Keratinocyte (primary cell): ENCODE measurements around the gene ZNF726. TPM values are rescaled to one million over a fixed set of nuclear protein-coding genes. Genes with fewer than 3 reads are reported as not detected.

ENCODE experiments used
- DNase-seq: peaks from one replicate; pipeline ENCODE4 v3.0.0-alpha.2; 2011; ENCODE audit warnings: low read depth, missing footprints, low spot score
- FAIRE-seq: peaks from 2 replicates; lab custom pipeline; 2011; peaks lifted over from hg19 to GRCh38; lab: Jason Lieb, UNC
- H2AFZ ChIP-seq: 2 replicates; pipeline ENCODE4 v1.6.0; 2012; ENCODE audit warnings: low read length, control low read depth, inconsistent platforms; ENCODE audit not compliant: control insufficient read depth
- H3K27ac ChIP-seq: 2 replicates; pipeline ENCODE4 v1.5.1; 2011; ENCODE audit warnings: low read length; ENCODE audit not compliant: control insufficient read depth, insufficient read depth
- H3K27me3 ChIP-seq: 3 replicates; pipeline ENCODE4 v1.6.0; 2011; ENCODE audit warnings: low read length; ENCODE audit not compliant: control insufficient read depth, insufficient read depth; ENCODE audit errors: extremely low read depth
- H3K36me3 ChIP-seq, 2 experiments: 2 replicates in 1 of 2; 3 replicates in 1 of 2; pipeline ENCODE4 v1.5.1; 2011; ENCODE audit warnings: low read length in 2 of 2, mild to moderate bottlenecking in 1 of 2; ENCODE audit not compliant: control insufficient read depth in 2 of 2, insufficient read depth in 2 of 2; ENCODE audit errors: extremely low read depth in 1 of 2
- H3K4me1 ChIP-seq: 3 replicates; pipeline ENCODE4 v1.5.1; 2011; ENCODE audit warnings: low read length; ENCODE audit not compliant: control insufficient read depth, insufficient read depth; ENCODE audit errors: extremely low read depth
- H3K4me2 ChIP-seq: 3 replicates; pipeline ENCODE4 v1.6.0; 2011; ENCODE audit warnings: low read depth, low read length; ENCODE audit not compliant: control insufficient read depth, insufficient read depth; ENCODE audit errors: extremely low read depth
- H3K4me3 ChIP-seq, 3 experiments: fragments of 200-600 bp in 1 of 3; sonication (generic) in 1 of 3; 2 replicates in 2 of 3; 3 replicates in 1 of 3; pipeline ENCODE4 v1.5.1; 2011 to 2016; ENCODE audit warnings: low read length in 3 of 3, mild to moderate bottlenecking in 3 of 3, control low read depth in 2 of 3, inconsistent platforms in 1 of 3, low read depth in 1 of 3, mixed read lengths in 1 of 3, mixed run types in 1 of 3, moderate library complexity in 1 of 3; ENCODE audit not compliant: control insufficient read depth in 2 of 3, insufficient read depth in 2 of 3; ENCODE audit errors: extremely low read depth in 1 of 3
- H3K79me2 ChIP-seq: 2 replicates; pipeline ENCODE4 v1.6.0; 2012; ENCODE audit warnings: low read length; ENCODE audit not compliant: control insufficient read depth, insufficient read depth
- H3K9ac ChIP-seq: 3 replicates; pipeline ENCODE4 v1.6.0; 2011; ENCODE audit warnings: low read length; ENCODE audit not compliant: control insufficient read depth, insufficient read depth; ENCODE audit errors: extremely low read depth
- H3K9me1 ChIP-seq: 3 replicates; pipeline ENCODE4 v1.6.0; 2011; ENCODE audit warnings: low read length; ENCODE audit not compliant: control insufficient read depth, insufficient read depth; ENCODE audit errors: extremely low read depth
- H3K9me3 ChIP-seq: 2 replicates; pipeline ENCODE4 v1.5.1; 2012; ENCODE audit warnings: low read depth, low read length; ENCODE audit not compliant: control insufficient read depth
- H4K20me1 ChIP-seq: 3 replicates; pipeline ENCODE4 v1.6.0; 2011; ENCODE audit warnings: low read length; ENCODE audit not compliant: control insufficient read depth, insufficient read depth; ENCODE audit errors: extremely low read depth
- CTCF ChIP-seq, 3 experiments: IDR thresholded peaks in 1 of 3; conservative IDR thresholded peaks in 1 of 3; optimal IDR thresholded peaks in 1 of 3; 2 replicates in 2 of 3; 3 replicates in 1 of 3; pipeline versions ENCODE3 to v1.5.1; 2011; ENCODE audit warnings: low read length in 3 of 3, mild to moderate bottlenecking in 3 of 3, moderate library complexity in 2 of 3, control low read depth in 1 of 3, inconsistent platforms in 1 of 3; ENCODE audit not compliant: insufficient read depth in 2 of 3; ENCODE audit errors: extremely low read depth in 1 of 3
- EZH2 ChIP-seq: IDR thresholded peaks from one replicate; pipeline ENCODE4 v1.6.1; 2012; ENCODE audit warnings: inconsistent platforms, mild to moderate bottlenecking, low read length, moderate library complexity
- dilution Hi-C: fragments of 300-500 bp; cut with MboI; formaldehyde crosslinking; loops from one replicate; pipeline ENCODE4 v1.7.0; 2020; ENCODE audit warnings: low sequenced_read_pairs; ENCODE audit not compliant: extremely low pct_ligation_motif_present
- polyA plus RNA-seq, 5 experiments: library from polyadenylated mRNA; depleted of rRNA in 3 of 5; stranded (reverse) in 3 of 5; stranded (forward) in 1 of 5; unstranded in 1 of 5; fragments of >200 nt; gene quantifications; 1 replicate in 1 of 5; 2 replicates in 3 of 5; 3 replicates in 1 of 5; pipeline versions ENCODE4 v1.2.1 to v1.2.3, GENCODE V29; 2011 to 2012; ENCODE audit warnings: missing spikeins in 2 of 5, low read depth in 1 of 5, low replicate concordance in 1 of 5

Gene ZNF726
- polyA plus RNA-seq, 1 donor (not counting 4 experiments of a cell fraction or from before 2014, with no cell fraction given), result 1.6 TPM

GRCh38 chr19:23906835-23907234 is 7.9 kb upstream of the ZNF726 start:
- no peaks in the 10 kb centered on the region for H3K36me3 ChIP-seq
- no peak for TF ChIP-seq CTCF (optimal IDR thresholded peaks at IDR 0.05 in 1 of 3, IDR thresholded peaks at IDR 0.05 in 1 of 3, conservative IDR thresholded peaks at IDR 0.05 in 1 of 3; ENCODE audit: extremely low read depth in 1 of 3, insufficient read depth in 2 of 3, low read length in 3 of 3)
- TF ChIP-seq EZH2, result no peak
- H3K4me3 ChIP-seq, result no peak overlapping the region
- H3K4me2 ChIP-seq, result no peak overlapping the region
- H4K20me1 ChIP-seq, result no peaks in the 10 kb centered on the region
- no peaks in the 10 kb centered on the region for H3K27me3 ChIP-seq
- H3K9me1 ChIP-seq, result no peaks in the 10 kb centered on the region
- no peak overlapping the region for H2AFZ ChIP-seq
- DNase-seq, result no peak
- no peak overlapping the region for H3K27ac ChIP-seq
- H3K4me1 ChIP-seq, result no peaks in the 10 kb centered on the region
- no peak overlapping the region for H3K9ac ChIP-seq
- FAIRE-seq, result no peak
- no peaks in the 10 kb centered on the region for H3K79me2 ChIP-seq
- no peaks in the 10 kb centered on the region for H3K9me3 ChIP-seq
- dilution Hi-C loops, result no loop called here

GRCh38 chr19:23908165-23908564 is 6.5 kb upstream of the ZNF726 start:
- Histone ChIP-seq H3K4me3 (no peak overlapping the region), H3K4me1 (no peaks in the 10 kb centered on the region), H3K4me2 (no peak overlapping the region), H3K9me1 (no peaks in the 10 kb centered on the region), H3K9ac (no peak overlapping the region), H3K36me3 (no peaks in the 10 kb centered on the region), H3K79me2 (no peaks in the 10 kb centered on the region), H4K20me1 (no peaks in the 10 kb centered on the region), H2AFZ (no peak overlapping the region), H3K27me3 (no peaks in the 10 kb centered on the region), H3K9me3 (no peaks in the 10 kb centered on the region), H3K27ac (no peak overlapping the region)
- TF ChIP-seq EZH2, result no peak
- no peak for TF ChIP-seq CTCF (optimal IDR thresholded peaks at IDR 0.05 in 1 of 3, IDR thresholded peaks at IDR 0.05 in 1 of 3, conservative IDR thresholded peaks at IDR 0.05 in 1 of 3; ENCODE audit: extremely low read depth in 1 of 3, insufficient read depth in 2 of 3, low read length in 3 of 3)
- dilution Hi-C loops, result no loop called here
- DNase-seq (no peak), FAIRE-seq (no peak)
